HG03354 (cell line): ENCODE data around the gene CELSR3.

Experiments used
- ATAC-seq: cut with Tn5 transposase; IDR thresholded peaks from one replicate; pipeline ENCODE4 v1.9.1; 2021; ENCODE audit warnings: mild to moderate bottlenecking; ENCODE audit not compliant: unreplicated experiment, poor library complexity, severe bottlenecking

CELSR3 gene

DNA sequence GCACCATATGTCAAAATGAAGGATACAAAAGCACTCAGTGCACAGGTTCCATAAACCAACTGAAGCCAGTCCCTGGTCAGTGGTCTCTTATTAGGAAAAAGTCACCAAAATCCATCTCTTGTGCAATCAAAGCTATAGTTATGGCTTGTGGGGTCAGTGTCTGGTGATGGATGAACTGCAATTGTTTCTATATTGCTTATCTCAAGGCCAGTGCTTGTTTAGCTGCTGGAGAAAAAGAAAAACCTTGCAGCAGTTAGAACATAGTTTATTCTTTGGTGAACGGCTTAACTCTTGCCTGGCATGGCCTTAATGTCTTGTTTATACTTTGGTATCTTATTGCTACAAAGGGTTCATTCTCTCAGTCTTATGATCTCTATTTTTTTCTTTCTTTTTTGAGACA, 50.4 kb downstream of the CELSR3 start:
- ATAC-seq, result no peak

DNA sequence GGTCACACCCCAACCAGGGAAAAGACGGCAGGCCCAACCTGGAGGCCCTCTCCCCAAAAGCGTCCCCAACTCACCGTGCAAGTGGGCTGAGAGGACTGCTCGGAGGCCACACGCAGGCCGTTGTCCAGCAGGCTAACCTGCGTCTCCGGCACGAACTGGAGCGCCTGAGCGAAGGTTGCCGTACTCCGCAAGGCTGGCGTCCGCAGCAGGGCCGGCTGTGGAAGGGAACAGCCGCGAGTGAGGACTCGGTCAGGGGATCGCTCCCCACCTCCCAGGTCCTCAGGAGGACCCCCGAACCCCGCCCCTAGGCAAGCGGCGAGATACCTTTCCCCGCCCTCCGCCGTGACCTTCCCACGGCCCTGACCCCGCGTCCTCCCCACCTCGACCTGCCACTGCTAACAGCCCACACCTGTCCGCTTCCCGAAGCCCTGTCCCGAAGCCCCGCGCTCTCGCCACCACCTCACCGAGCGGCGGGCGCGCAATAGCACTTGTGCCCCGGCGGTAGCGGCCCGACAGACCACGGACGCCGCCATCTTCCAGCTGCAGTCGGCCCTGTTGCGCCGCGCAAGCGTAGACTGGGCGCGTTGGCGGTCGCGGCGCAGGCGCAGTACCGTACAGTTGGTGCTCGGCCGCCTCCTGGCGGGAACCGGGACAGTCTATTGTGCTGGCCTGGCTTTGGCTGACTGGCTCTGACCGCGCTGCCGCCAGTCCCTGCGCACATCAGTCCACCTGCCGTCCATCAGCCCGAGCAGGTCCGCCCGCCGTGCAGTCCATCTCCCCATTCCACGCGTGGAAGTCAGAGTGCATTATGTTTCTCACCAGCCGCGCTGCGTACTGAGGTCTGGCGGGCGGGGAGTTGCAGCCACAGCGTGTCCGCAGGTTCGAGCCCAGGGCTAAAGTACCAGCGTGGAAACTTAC, 53.3 kb downstream of the CELSR3 start, which contains the start of gene UQCRC1:
UQCRC1 (minus strand) TSS at position 559 of the 918 bp plus-strand sequence; CDS start at position 533, 26 bp downstream.
- peak; percentile 96 for ATAC-seq

DNA sequence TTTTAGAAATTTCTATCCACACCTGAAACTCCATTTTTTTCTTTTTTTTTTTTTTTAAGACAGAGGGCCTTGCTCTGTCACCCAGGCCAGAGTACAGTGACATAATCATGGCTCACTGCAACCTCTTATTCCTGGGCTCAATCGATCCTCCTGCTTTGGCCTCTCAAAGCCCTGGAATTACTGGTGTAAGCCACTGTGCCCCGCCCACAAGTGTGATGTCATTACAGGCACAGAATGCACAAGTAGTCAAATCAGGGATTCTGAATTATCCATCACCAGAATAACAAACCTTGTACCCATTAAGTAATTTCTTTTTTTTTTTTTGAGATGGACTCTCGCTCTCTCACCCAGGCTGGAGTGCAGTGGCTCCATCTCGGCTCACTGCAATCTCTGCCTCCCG, 55.2 kb downstream of the CELSR3 start:
- ATAC-seq, result no peak

DNA sequence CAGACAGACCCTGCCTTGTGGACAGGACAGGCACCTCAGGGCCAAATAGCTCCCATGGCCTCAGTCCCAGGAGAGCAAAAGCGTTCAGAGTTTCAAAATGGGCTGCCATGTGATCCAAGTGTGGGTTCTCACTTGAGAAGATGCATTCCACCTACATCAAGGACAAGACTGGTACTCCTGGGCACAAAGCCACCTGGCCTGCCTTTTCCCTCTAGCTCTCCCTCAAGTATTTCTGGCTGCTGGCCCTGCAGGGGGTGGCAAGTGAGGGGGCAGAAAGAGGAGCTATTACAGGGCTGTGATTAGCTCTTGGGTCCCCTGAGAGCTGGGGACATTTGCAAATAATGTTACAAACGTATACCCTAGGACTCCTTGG, 61.1 kb downstream of the CELSR3 start:
- no peak for ATAC-seq

DNA sequence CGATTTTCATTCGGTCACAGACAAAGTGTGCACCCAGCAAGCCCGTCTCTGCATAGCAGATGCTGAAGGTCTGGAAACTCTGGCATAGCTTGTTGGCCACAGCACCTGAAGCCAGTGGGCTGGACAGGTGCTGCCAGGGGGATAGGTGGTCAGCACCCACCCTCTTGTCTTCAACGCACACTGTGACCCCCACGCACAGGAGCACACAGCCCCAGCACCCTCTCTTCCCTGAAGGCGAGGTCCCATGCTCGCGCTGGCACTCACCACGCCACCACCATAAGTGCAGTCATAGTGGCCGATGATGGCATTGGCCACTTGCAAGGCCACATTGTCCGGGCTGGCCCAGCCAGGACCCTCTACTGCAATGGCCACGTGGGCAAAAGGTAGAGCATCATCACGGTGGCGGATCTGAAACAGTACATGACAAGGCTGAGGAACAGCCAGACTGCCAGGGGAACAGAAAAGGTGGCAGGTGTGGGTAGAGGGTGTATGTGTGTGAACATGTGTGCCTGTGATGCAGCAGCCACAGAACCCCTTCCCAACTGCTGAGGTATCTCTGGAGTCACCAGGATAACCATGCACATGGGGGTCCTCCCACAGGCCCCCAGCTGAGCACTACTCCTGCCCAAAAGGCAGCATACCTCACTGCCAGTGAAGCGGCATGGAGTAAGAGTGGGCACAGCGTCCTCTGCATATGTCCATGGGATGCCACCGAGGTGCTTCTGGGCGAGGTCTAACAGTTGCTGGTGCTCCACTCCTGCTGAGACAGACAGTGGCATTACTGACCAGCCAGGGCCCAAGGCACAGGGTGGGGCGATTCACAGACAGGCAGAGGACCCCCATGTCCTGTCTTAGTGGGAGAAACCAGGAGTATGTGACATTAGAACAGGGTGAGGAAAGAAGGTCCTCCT, 61.7 kb downstream of the CELSR3 start:
- no peak for ATAC-seq

DNA sequence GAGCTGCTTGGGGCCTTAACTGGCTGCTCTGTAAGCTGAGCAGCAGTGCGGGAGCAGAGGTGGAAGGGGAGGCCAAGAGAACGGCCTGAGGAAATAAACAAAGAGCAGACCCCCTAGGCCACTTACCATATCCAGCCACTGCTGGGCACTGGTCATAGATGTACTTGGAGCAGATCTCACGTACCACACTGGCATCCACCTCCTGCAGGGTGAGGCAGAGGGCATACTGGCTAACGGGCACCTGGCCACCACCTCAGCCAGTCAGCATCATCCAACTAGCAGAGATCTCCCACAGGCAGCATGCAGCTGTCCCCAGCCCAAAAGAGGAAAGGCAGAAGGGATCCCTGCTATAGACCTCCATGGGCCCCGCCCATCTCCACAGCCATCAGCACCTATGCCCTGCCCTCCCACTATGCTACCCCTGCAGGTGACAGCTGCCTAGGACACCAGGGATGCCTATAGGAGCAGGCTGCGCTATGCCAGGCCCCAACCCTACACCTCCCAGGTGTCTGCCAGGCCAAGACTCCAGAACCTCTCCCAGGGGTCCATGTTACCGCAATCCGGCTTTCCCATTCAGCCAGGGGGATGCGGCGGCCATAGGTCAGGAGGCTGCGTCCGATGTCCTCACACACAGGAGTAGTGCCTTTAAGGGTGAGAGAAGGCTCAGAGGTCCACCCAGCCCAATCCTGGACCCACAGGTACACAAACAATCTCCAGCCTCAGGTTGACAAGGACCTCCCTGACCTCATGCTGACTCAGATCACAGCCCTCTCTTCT, 63.0 kb downstream of the CELSR3 start:
- no peak for ATAC-seq

DNA sequence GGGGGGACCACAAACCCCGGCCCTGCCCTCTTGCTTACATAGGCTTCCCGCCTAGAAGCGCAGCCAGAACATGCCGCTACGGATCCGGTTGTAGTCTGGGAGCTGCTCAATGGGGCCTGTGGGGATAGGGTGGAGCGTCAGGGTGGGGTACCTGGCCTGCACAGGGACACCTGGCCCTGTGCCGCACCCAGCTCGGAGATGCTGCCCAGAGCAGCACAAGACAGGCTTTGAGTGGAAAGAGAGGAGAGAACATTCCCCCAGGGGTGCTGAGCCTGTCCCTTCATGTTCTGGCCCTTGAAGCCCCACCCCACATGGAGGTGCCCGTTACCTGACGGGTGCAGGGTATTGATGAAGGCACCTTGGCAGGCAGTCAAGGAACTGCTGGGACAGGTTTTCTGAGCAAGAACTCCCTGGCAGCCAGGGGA, 63.6 kb downstream of the CELSR3 start:
- ATAC-seq, result no peak

DNA sequence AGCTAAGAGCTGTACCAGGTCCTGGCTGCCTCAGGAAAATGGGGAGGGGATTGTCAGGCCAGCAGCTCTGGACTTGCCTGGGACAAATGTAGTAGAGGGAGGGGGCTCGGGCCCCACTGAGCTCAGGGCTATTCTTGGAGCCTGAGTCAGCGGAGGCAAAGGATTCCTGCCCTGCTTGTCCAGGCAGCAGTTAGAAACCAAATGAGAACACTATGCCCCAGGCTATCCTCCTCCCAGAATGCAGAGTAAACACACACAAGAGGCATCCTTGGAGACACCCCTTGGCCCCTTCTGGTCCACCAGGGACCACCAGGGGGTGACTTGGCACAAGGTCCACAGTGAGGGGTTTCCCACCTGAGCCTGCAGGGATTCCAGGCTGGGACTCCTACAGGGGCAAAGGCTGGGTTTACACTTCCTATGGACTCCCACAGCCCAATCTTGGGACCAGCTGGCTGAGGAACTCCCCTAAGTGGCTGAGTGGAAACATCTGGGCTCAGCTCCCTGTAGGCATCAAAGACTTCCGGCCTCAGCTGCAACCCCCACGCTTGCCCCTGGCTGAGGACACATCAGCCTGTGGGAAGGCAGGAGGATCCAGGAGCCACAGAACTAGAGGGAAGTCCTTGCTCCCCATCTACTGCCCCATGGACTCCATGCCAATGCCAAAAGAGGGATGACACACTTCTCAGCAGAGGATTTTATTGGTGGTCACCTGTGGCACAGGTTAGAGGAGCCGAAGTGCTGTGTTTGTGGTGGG, 64.2 kb downstream of the CELSR3 start:
- ATAC-seq, result no peak

DNA sequence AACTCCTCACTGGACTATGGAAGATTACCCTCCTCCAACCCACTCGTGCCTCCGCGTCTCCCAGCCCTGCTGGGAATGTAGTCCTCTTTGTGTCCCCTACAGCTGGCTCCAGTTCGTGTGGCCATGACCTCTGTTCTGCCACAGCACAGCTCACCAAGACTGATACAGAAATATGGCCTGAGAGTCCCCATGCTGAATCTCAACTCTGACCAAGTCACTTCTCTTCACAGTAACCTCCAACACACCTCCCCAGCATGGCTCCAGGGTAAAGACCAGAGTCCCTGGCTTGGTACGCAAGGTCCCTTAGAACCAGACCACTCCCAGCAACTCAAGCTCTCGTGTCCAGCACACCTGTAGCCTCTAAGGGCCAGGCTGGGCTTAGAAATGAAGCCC, 65.3 kb downstream of the CELSR3 start:
- no peak for ATAC-seq

DNA sequence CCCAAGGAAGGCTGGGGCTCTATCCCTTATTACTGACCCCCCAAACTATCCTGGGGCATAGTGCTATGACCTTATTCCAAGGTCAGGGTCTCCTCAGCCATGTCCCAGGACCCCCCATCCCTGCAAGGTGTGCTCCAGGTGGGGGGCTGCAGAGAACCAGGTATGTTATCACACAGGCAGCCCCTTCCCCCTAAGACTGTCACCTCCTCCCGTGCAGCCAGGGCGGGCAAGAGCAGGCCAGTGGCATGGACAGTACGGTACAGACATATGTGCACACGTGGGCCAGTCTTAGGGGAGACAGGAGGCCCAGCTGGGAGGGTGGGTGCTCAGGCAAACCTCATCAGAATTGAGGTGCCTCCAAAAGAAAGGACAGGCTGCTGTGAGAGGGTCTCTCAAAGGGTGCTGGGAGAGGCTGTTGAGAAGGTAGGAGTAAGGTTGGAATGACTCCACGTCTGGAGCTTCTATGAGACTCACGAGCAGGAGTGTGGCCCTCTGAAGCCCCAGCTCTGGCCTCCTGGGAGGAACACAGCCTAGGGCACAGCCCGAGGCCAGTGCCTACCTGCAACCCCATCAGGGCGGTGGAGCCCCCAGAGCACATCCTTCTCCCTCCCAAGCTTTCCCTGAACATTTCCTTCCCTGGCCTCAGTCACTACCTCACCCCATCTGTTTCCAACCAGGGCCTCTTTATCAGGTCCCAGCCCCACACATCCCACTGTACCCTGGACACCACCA, 65.8 kb downstream of the CELSR3 start:
- ATAC-seq, result no peak

DNA sequence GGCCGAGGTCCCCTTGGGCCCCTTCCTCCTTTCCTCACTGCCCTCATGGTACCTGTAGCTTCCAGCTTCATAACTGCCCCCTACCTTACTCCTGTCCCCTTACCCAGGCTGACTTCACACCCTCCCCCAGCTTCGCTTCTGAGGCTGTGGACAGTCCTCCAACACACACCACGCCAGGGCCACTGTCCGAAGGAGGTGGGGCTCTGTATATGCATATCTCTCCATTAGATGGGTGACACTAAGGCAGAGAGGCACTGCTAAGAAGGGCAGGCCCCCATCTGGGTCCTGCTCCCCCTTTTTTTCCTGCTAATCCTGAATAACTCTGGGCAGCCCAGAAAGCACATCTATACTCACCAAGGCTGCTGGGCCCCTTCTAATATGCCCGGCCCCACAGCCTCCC, 66.5 kb downstream of the CELSR3 start:
- ATAC-seq, result no peak

DNA sequence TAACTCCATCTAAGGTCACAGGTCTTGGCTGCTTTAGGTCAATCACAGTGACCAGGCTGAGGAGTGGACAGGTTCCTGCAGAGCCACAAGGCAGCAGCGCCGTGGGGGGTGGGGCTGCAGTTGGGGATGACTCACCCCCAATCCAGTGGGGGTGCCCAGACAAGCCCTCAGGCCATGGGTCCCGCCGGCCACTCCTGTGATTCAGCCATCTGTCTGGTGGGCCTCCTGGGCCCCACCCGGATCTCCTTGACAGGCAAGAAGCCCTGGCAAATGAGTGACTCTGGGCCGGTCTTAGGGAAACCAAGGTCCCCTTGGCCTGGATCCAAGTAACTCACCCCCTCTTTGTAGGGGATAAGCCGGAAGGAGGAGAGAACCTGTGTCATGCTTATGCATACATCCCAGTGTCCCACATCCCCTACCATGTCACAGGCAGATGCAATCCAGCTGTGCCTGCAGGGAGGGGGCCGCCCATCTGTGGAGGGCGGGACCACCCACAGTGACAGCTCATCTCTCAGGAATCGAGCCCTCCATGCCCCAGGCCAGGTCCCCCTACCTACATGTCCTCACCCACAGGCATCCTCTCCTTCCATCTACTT, 67.1 kb downstream of the CELSR3 start:
- ATAC-seq, result no peak

DNA sequence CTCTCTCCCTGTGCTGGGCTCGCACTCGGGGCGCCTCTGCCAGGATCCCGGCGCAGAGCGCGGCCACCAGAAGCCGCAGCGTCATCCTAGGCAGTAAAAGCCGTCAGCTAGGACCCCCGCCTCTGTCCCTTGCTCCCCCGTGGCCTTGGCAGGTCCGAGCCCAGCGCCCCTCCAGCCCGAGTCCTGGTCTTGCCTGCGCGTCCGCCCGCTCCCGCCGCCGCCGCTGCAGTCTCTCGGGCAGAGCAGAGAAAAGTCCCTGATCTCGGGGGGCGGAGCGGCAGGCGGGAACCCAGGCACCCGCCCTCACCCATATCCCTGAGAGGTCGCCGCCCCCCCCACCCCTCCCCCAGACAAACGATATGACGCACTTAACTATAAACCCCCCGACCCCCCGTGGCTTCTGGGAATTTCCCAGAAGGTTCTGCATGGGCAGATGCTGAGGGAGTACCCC, 67.6 kb downstream of the CELSR3 start, which contains the start of gene COL7A1:
COL7A1 (minus strand) TSS at position 255 of the 451 bp plus-strand sequence; CDS start at position 85, 170 bp downstream.
- no peak for ATAC-seq

DNA sequence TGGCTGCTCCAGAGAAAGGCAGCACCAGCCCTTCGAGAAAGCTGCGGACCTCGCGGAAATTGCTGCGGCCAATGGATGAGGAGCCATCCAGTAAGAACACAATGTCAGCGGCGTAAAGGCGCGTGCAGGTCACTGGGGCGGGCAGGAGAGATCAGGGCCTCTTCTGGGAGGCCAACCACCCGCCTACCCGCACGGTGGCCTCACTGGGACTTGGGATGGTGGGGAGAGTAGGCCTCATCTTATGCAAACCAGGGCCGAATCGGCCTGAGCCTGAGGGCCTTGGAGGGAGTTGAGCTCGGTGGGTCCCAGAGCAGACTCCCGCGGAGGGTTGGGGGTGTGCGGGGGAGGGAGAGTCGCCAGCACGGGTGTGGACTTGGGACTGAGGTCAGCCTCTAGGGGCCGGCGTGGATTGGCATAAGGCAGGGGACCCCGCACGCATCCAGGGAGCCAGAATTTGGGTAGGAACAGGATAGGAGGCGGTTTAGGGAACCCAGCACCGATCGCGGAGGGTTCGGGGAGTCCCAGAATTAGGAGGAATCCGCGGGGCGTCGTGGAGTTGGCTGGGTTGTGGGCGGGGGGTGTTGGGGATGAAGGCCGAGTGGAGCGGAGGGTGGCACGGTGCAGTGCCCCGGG, 68.2 kb downstream of the CELSR3 start:
- no peak for ATAC-seq

DNA sequence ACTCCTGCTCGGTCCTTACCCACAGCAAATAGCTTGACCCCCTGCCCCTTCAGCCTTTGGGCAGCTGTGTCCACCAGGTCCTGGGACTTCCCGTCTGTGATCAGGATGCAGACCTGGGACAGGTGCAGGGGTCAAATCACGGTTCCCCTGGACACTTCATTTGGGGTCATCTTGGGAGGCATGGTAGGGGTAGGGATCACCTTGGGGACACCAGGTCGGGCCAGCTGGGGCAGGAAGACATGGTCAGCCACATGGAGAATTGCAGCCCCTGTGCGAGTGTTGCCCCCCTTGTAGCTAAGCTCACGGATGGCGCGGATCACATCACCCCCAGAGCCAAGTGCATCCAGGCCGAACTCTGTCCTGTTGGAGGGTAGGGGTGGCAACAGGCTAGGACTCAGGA, 69.3 kb downstream of the CELSR3 start:
- ATAC-seq, result no peak

DNA sequence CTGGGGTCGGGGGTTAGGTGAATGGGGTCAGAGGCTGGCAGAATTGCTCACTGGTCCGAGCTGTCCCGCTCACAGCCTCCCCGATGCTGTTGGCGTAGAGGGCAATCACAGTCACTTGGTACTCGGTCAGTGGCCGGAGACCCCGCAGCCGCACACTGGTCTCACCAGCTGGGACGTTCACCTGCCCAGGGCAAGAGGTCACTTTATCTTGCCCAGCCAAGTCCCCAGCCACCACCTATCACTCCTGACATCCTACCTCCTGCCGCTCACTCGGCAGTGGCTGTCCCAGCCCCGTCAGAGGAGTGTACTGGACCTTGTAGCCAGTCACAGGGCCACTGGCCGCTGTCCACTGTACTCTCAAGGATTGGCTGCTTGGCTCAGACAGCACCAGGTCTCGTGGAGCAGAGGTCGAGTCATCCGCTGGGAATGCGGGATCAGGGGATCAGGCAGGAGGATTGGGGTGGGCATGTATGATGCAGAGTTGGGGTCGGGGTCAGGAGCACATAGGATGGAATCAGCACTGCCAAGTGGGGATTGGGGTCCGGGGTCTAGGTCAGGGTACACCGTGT, 70.1 kb downstream of the CELSR3 start:
- no peak for ATAC-seq

DNA sequence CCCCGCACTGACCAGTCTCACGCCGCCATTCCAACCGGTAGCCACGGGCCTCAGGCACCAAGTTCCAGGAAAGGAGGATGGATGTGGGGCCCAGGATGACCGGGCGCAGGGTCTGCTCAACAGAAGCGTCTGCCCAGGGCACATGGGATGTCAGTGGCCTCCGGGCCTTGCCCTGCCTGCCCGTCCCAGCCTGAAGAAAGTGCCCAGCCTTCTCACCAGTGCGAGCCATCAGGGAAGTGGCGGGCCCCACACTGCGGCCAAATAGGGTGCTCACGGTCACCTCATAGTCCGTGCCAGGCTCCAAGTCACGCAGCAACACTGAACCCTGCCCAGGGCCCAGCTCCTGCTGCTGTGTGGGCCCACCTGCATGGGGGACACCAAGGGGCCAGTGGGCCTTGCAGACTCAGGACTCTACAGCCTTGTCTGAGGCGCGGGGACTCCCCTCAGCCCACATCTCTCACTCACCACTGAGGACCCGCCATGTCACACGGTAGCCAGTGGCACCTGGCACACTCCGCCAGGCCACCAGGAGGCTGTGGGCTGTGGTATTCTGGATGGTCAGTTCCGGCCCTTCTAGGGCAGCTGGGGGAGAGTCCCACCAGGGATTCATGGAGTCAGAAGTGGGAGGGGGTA, 70.7 kb downstream of the CELSR3 start:
- ATAC-seq, result no peak
